ENCODE measurements around the gene LRRC36. TPM values are rescaled to one million over a fixed set of nuclear protein-coding genes. Genes with fewer than 3 reads are reported as not detected.

LRRC36 gene
- total and polyA plus RNA-seq, 9 of the 15 experiments (the other 6 are each of a cell fraction or from before 2014, with no cell fraction given), result 0.09 to 0.40 (median 0.17) TPM; not detected in 1

DNA sequence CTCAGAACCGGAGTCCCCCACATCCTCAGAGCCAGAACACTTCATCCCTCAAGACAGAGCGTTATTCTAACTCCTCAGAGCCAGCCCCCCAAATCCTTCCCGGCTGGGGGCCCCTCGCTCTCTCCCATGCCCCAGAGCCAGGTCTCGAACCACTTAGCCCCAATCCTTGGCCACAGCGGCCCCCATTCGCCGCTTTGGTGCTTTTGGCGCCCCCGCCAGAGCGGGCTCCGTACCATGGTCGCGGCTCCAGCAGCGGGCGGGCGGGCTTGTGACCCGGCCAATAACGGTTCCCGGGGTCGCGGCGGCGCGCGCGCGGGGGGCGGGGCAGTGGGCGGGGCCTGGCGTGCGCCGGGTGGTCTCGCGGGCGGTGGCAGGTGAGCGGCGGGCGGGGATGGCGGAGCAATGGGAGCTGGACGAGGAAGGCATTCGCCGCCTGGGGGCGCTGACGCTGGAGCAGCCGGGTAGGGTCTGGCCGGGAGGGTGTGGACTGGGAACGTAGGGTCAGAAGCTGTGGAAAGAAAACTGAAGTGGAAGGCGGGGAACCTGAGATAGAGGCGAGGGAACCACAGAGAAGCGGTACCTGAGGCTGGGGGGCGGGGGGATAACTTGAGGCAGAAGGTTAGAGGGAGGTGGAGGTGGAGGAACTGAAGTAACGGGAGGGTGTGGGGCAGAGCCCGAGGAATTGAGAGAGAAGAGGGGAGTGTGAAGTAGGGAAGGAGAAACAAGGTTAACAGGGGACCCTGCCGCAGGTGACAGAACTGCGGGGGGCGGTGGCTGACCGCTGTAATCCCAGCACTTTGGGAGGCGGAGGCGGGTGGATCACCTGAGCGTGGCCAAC, at the start of gene LRRC36, which contains the start of gene KCTD19 (continued):
- TF ChIP-seq, protein P1, sequence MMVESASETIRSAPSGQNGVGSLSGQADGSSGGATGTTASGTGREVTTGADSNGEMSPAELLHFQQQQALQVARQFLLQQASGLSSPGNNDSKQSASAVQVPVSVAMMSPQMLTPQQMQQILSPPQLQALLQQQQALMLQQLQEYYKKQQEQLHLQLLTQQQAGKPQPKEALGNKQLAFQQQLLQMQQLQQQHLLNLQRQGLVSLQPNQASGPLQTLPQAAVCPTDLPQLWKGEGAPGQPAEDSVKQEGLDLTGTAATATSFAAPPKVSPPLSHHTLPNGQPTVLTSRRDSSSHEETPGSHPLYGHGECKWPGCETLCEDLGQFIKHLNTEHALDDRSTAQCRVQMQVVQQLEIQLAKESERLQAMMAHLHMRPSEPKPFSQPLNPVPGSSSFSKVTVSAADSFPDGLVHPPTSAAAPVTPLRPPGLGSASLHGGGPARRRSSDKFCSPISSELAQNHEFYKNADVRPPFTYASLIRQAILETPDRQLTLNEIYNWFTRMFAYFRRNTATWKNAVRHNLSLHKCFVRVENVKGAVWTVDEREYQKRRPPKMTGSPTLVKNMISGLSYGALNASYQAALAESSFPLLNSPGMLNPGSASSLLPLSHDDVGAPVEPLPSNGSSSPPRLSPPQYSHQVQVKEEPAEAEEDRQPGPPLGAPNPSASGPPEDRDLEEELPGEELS (CRISPR knock-in tag; IDR thresholded peaks at IDR 0.05; ENCODE audit: borderline replicate concordance), result no peak
- no peak for TF ChIP-seq ELF2 (CRISPR knock-in tag; IDR thresholded peaks at IDR 0.05)
- TF ChIP-seq, protein P2, sequence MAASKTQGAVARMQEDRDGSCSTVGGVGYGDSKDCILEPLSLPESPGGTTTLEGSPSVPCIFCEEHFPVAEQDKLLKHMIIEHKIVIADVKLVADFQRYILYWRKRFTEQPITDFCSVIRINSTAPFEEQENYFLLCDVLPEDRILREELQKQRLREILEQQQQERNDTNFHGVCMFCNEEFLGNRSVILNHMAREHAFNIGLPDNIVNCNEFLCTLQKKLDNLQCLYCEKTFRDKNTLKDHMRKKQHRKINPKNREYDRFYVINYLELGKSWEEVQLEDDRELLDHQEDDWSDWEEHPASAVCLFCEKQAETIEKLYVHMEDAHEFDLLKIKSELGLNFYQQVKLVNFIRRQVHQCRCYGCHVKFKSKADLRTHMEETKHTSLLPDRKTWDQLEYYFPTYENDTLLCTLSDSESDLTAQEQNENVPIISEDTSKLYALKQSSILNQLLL (CRISPR knock-in tag; IDR thresholded peaks at IDR 0.05; ENCODE audit: borderline replicate concordance), result no peak
- peak in 1 of 2 experiments; percentile 48; a peak in 1 of 4 replicates for TF ChIP-seq HDAC1 (IDR thresholded peaks at IDR 0.05)
- peak; percentile 32; the same call in 1 of the 2 replicates for TF ChIP-seq NBN (IDR thresholded peaks at IDR 0.05; ENCODE audit: low read depth)
- TF ChIP-seq MAZ (CRISPR knock-in tag; conservative IDR thresholded peaks at IDR 0.05 in 1 of 2, IDR thresholded peaks at IDR 0.05 in 1 of 2), result peak; percentile 69 to 70; a peak in 3 of 4 replicates
- TF ChIP-seq SP2 (IDR thresholded peaks at IDR 0.05; ENCODE audit: extremely low read depth, low read depth, low read length, poor library complexity, severe bottlenecking), result no peak
- TF ChIP-seq ASH1L (IDR thresholded peaks at IDR 0.05; ENCODE audit: borderline replicate concordance, low read depth, partially characterized antibody), result peak; percentile 28
- TF ChIP-seq SMARCB1 (IDR thresholded peaks at IDR 0.05; ENCODE audit: insufficient read length, low read depth), result no peak
- TF ChIP-seq RAD21 (CRISPR knock-in tag; conservative IDR thresholded peaks at IDR 0.05 in 1 of 2, IDR thresholded peaks at IDR 0.05 in 1 of 2), result peak; percentile 18 to 42; a peak in 2 of 4 replicates
- no peak for TF ChIP-seq ZNF41 (CRISPR knock-in tag; conservative IDR thresholded peaks at IDR 0.05)
- TF ChIP-seq SRF (CRISPR knock-in tag; IDR thresholded peaks at IDR 0.05), result 0 out of 4 replicates have a peak, but pooled peaks of 1 of the 2 experiments have one; percentile 20
- TF ChIP-seq PCBP2 (IDR thresholded peaks at IDR 0.05; ENCODE audit: low read depth, low read length, poor library complexity, severe bottlenecking), result no peak
- no peak for TF ChIP-seq MAFF (IDR thresholded peaks at IDR 0.05; ENCODE audit: low read length)
- peak; percentile 59; the same call in 1 of the 2 replicates for TF ChIP-seq SMARCA5 (IDR thresholded peaks at IDR 0.05)
- TF ChIP-seq L3MBTL2 (IDR thresholded peaks at IDR 0.05), result peak; percentile 43; the same call in 1 of the 2 replicates
- TF ChIP-seq MTA1 (IDR thresholded peaks at IDR 0.05; ENCODE audit: borderline replicate concordance), result 0 out of 2 replicates have a peak, but pooled peaks have one; percentile 56
- peak; percentile 86; the same call in 1 of the 2 replicates for TF ChIP-seq HLTF (IDR thresholded peaks at IDR 0.05)
- 0 out of 4 replicates have a peak, but pooled peaks of 1 of the 2 experiments have one; percentile 3 for TF ChIP-seq RCOR1 (IDR thresholded peaks at IDR 0.05; ENCODE audit: borderline replicate concordance in 1 of 2, low read depth in 2 of 2, low read length in 2 of 2)
- TF ChIP-seq POLR3A (IDR thresholded peaks at IDR 0.05; ENCODE audit: borderline replicate concordance, extremely low read depth, insufficient read depth, insufficient read length), result no peak
- TF ChIP-seq NR2C2 (CRISPR knock-in tag; IDR thresholded peaks at IDR 0.05), result no peak
- TF ChIP-seq NR2C2 (tag; IDR thresholded peaks at IDR 0.05), result peak; percentile 75
- TF ChIP-seq HDGF (IDR thresholded peaks at IDR 0.05), result 0 out of 2 replicates have a peak, but pooled peaks have one; percentile 50
- peak in 1 of 2 experiments; percentile 78; a peak in 2 of 4 replicates for TF ChIP-seq NRF1 (conservative IDR thresholded peaks at IDR 0.05 in 1 of 2, IDR thresholded peaks at IDR 0.05 in 1 of 2)

Measured in K562 (cell line).